HCT116 (cell line): ENCODE measurements around the gene EHF. TPM values are rescaled to one million over a fixed set of nuclear protein-coding genes. Genes with fewer than 3 reads are reported as not detected.

Source experiments
- ATAC-seq: fragments of 200-7000 bp; cut with Tn5 transposase; 2 replicates; pipeline ENCODE4 v1.9.1; 2020; ENCODE audit warnings: mild to moderate bottlenecking, moderate library complexity
- BruUV-seq: library from RNA; stranded (reverse); fragments of 400-500 nt; replicated peaks from 2 replicates; lab custom pipeline; 2021; lab: Mats Ljungman, UMichigan
- CTCF ChIA-PET: fragments of 300-600 bp; sonication (Branson Sonifier 250); formaldehyde crosslinking; loops from one replicate; lab custom pipeline; 2021; ENCODE audit warnings: antibody characterized with exemption; lab: Charles Lee
- POLR2A ChIA-PET: fragments of 300-600, 350-600 bp; sonication (Branson Sonifier 250); formaldehyde crosslinking; loops from one replicate; lab custom pipeline; 2021; ENCODE audit warnings: antibody characterized with exemption; lab: Charles Lee
- RAD21 ChIA-PET, 2 experiments: fragments of 300-600 bp; sonication (Branson Sonifier 250); formaldehyde crosslinking; loops; one replicate each; lab custom pipeline; 2023; ENCODE audit warnings: low total read pairs in 2 of 2; ENCODE audit not compliant: uncharacterized antibody in 2 of 2, unreplicated experiment in 2 of 2, low non-redundant PET in 1 of 2; lab: Charles Lee
- DNase-seq: peaks from one replicate; pipeline ENCODE4 v3.0.0-alpha.2; 2010; ENCODE audit warnings: low read depth, low spot score
- H2AFZ ChIP-seq: fragments of 200-600 bp; shearing (Covaris generic), sonication (generic); 2 replicates; pipeline ENCODE4 v1.6.1; 2017; ENCODE audit warnings: low read depth, mixed run types, mixed read lengths, antibody characterized with exemption, low read length; ENCODE audit not compliant: poor library complexity, severe bottlenecking
- H3K27ac ChIP-seq: 2 replicates; pipeline ENCODE4 v1.5.1; 2012; ENCODE audit warnings: low read depth, low read length
- H3K27me3 ChIP-seq: fragments of 200-600 bp; sonication (generic); 2 replicates; pipeline ENCODE4 v1.6.1; 2016; ENCODE audit warnings: mixed run types, low read length, mixed read lengths; ENCODE audit not compliant: insufficient read depth
- H3K36me3 ChIP-seq, 2 experiments: fragments of 200-500 bp in 1 of 2; fragments of 200-600 bp in 1 of 2; sonication (Bioruptor generic) in 1 of 2; sonication (generic) in 1 of 2; 2 replicates each; pipeline versions ENCODE4 v1.5.1 to v1.6.1; 2014 to 2016; ENCODE audit warnings: low read length in 2 of 2, inconsistent platforms in 1 of 2, mixed read lengths in 1 of 2, mixed run types in 1 of 2; ENCODE audit not compliant: insufficient read depth in 2 of 2, control insufficient read depth in 1 of 2
- H3K4me1 ChIP-seq, 2 experiments: fragments of 200-600 bp in 1 of 2; sonication (generic) in 1 of 2; 2 replicates each; pipeline versions ENCODE4 v1.5.1 to v1.6.1; 2012 to 2017; ENCODE audit warnings: low read length in 2 of 2, inconsistent platforms in 1 of 2, mild to moderate bottlenecking in 1 of 2, mixed read lengths in 1 of 2, mixed run types in 1 of 2, moderate library complexity in 1 of 2; ENCODE audit not compliant: insufficient read depth in 2 of 2, control insufficient read depth in 1 of 2
- H3K4me2 ChIP-seq: fragments of 200-600 bp; sonication (generic); 2 replicates; pipeline ENCODE4 v1.6.1; 2017; ENCODE audit warnings: mixed run types, low read length, mixed read lengths
- H3K4me3 ChIP-seq, 2 experiments: fragments of 200-600 bp in 1 of 2; sonication (generic) in 1 of 2; replicated peaks in 1 of 2; 2 replicates each; pipeline ENCODE4 v1.5.1; 2011 to 2016; ENCODE audit warnings: low read length in 2 of 2, control low read depth in 1 of 2, low read depth in 1 of 2, mild to moderate bottlenecking in 1 of 2, mixed read lengths in 1 of 2, mixed run types in 1 of 2
- H3K79me2 ChIP-seq: fragments of 200-600 bp; sonication (generic); 2 replicates; pipeline ENCODE4 v1.6.1; 2017; ENCODE audit warnings: mild to moderate bottlenecking, mixed run types, low read length, moderate library complexity, mixed read lengths; ENCODE audit not compliant: insufficient read depth
- H3K9ac ChIP-seq: fragments of 200-600 bp; sonication (generic); 2 replicates; pipeline ENCODE4 v1.6.1; 2016; ENCODE audit warnings: low read length, mixed read lengths
- H3K9me2 ChIP-seq: fragments of 200-600 bp; sonication (generic), shearing (Covaris generic); 2 replicates; pipeline ENCODE4 v1.6.1; 2017; ENCODE audit warnings: mixed run types, mild to moderate bottlenecking, moderate library complexity; ENCODE audit not compliant: insufficient read depth
- H3K9me3 ChIP-seq, 2 experiments: fragments of 200-500 bp in 1 of 2; fragments of 200-600 bp in 1 of 2; sonication (Bioruptor generic) in 1 of 2; sonication (generic) in 1 of 2; 2 replicates each; pipeline ENCODE4 v1.6.1; 2014 to 2017; ENCODE audit warnings: low read length in 2 of 2, mixed read lengths in 2 of 2, inconsistent platforms in 1 of 2, low read depth in 1 of 2, mild to moderate bottlenecking in 1 of 2, mixed run types in 1 of 2, moderate library complexity in 1 of 2; ENCODE audit not compliant: control insufficient read depth in 1 of 2, insufficient read depth in 1 of 2
- H4K20me1 ChIP-seq: fragments of 200-600 bp; sonication (generic), shearing (Covaris generic); 2 replicates; pipeline ENCODE4 v1.6.1; 2017; ENCODE audit warnings: mixed run types, mild to moderate bottlenecking, moderate library complexity; ENCODE audit not compliant: insufficient read depth
- CBX3 ChIP-seq: IDR thresholded peaks from 2 replicates; pipeline ENCODE4 v1.6.1; 2012; ENCODE audit warnings: low read depth
- CTCF ChIP-seq, 3 experiments: fragments of 200-600 bp in 1 of 3; sonication (generic) in 1 of 3; IDR thresholded peaks in 2 of 3; conservative IDR thresholded peaks in 1 of 3; 2 replicates each; pipeline ENCODE4 v1.5.1; 2012 to 2017; ENCODE audit warnings: low read depth in 2 of 3, low read length in 2 of 3, antibody characterized with exemption in 1 of 3, borderline replicate concordance in 1 of 3, control low read depth in 1 of 3, mild to moderate bottlenecking in 1 of 3, mixed read lengths in 1 of 3, mixed run types in 1 of 3, moderate library complexity in 1 of 3; ENCODE audit not compliant: insufficient read depth in 1 of 3
- EGR1 ChIP-seq: IDR thresholded peaks from 2 replicates; pipeline ENCODE4 v1.6.1; 2012; ENCODE audit warnings: low read depth
- EZH2 ChIP-seq: fragments of 200-600 bp; sonication (generic); IDR thresholded peaks from 2 replicates; pipeline ENCODE4 v1.6.1; 2017; ENCODE audit warnings: antibody characterized with exemption, mixed run types
- EZH2phosphoT487 ChIP-seq: fragments of 200-600 bp; IDR thresholded peaks from 2 replicates; pipeline ENCODE4 v1.6.1; 2018; ENCODE audit warnings: antibody characterized with exemption, borderline replicate concordance
- FOSL1 ChIP-seq: IDR thresholded peaks from 2 replicates; pipeline ENCODE4 v1.6.1; 2012; ENCODE audit warnings: low read depth
- JUND ChIP-seq: IDR thresholded peaks from 2 replicates; pipeline ENCODE4 v1.6.1; 2012
- MAX ChIP-seq: IDR thresholded peaks from 2 replicates; pipeline ENCODE4 v1.6.1; 2012
- POLR2AphosphoS5 ChIP-seq: IDR thresholded peaks from 2 replicates; pipeline ENCODE4 v1.6.1; 2011; ENCODE audit warnings: mild to moderate bottlenecking, low read depth, low read length, moderate library complexity
- RAD21 ChIP-seq: IDR thresholded peaks from 2 replicates; pipeline ENCODE4 v1.6.1; 2012; ENCODE audit warnings: low read depth, mild to moderate bottlenecking
- SP1 ChIP-seq: IDR thresholded peaks from 2 replicates; pipeline ENCODE4 v1.6.1; 2012; ENCODE audit warnings: low read depth
- SRF ChIP-seq: IDR thresholded peaks from 2 replicates; pipeline ENCODE4 v1.6.1; 2012; ENCODE audit warnings: low read depth
- TCF7L2 ChIP-seq: IDR thresholded peaks from 2 replicates; pipeline ENCODE4 v1.7.0; 2011; ENCODE audit warnings: borderline replicate concordance, inconsistent platforms; ENCODE audit not compliant: insufficient read depth, insufficient read length; ENCODE audit errors: extremely low read depth
- YY1 ChIP-seq: IDR thresholded peaks from 2 replicates; pipeline ENCODE4 v1.6.1; 2011; ENCODE audit warnings: low read length, low read depth, moderate library complexity, mild to moderate bottlenecking; ENCODE audit not compliant: insufficient replicate concordance; ENCODE audit errors: extremely low read depth
- ZNF274 ChIP-seq: fragments of 200-500 bp; sonication (Bioruptor generic); IDR thresholded peaks from 2 replicates; pipeline ENCODE4 v1.6.1; 2014; ENCODE audit warnings: mild to moderate bottlenecking, low read depth, low read length, inconsistent platforms
- intact Hi-C: fragments of 100-400 bp; cut with micrococcal nuclease; formaldehyde crosslinking; loops from 2 replicates; pipeline ENCODE4 v1.10.0; 2022
- total RNA-seq: library from RNA; stranded (reverse); gene quantifications from one replicate; pipeline ENCODE4 v1.2.1, GENCODE V29; 2021; ENCODE audit not compliant: unreplicated experiment
- TF ChIP-seq, protein P1 (sequence below): IDR thresholded peaks from 2 replicates; pipeline ENCODE4 v1.6.1; 2011; ENCODE audit warnings: mild to moderate bottlenecking, low read length, moderate library complexity; ENCODE audit not compliant: insufficient replicate concordance; ENCODE audit errors: extremely low read depth
- TF ChIP-seq, protein P2 (sequence below): IDR thresholded peaks from 2 replicates; pipeline ENCODE4 v1.6.1; 2012
- TF ChIP-seq, protein P3 (sequence below): IDR thresholded peaks from 2 replicates; pipeline ENCODE4 v1.6.1; 2012; ENCODE audit warnings: low read depth

Gene EHF
- total RNA-seq, 1 experiment from 2014 or later, result 51.5 TPM

GRCh38 chr11:34667810-34668582 is 47.1 kb downstream of the EHF start:
- H3K9ac ChIP-seq, result no peak overlapping the region
- H3K9me2 ChIP-seq, result no peaks in the 10 kb centered on the region
- no TSS peak for BruUV-seq
- H2AFZ ChIP-seq, result peak overlapping the region; percentile 39
- no peaks in the 10 kb centered on the region for H3K79me2 ChIP-seq
- DNase-seq (no peak), ATAC-seq (peak; percentile 22; the same call in 1 of the 2 replicates)
- H3K4me2 ChIP-seq, result peak overlapping the region; percentile 42
- intact Hi-C loops, result no loop called here
- H3K9me3 ChIP-seq, result no peaks in the 10 kb centered on the region
- no peak overlapping the region for H3K27ac ChIP-seq
- H3K27me3 ChIP-seq, result no peaks in the 10 kb centered on the region
- ChIA-PET POLR2A (no interaction called here), RAD21 (no interaction called here), CTCF (no interaction called here)
- H4K20me1 ChIP-seq, result no peaks in the 10 kb centered on the region
- no peak overlapping the region for H3K4me3 ChIP-seq
- peaks cover 0 to 31% of the 10 kb centered on the region in 2 experiments; a peak in 2 of 4 replicates for H3K4me1 ChIP-seq
- no peaks in the 10 kb centered on the region for H3K36me3 ChIP-seq
- no peak for TF ChIP-seq EZH2
- no peak for TF ChIP-seq EGR1
- TF ChIP-seq JUND, result peak; percentile 35; the same call in 1 of the 2 replicates
- TF ChIP-seq MAX, result no peak
- peak; percentile 14; the same call in 1 of the 2 replicates for TF ChIP-seq RAD21
- TF ChIP-seq POLR2AphosphoS5, result no peak
- TF ChIP-seq SP1, result peak; percentile 68
- TF ChIP-seq, protein P1, sequence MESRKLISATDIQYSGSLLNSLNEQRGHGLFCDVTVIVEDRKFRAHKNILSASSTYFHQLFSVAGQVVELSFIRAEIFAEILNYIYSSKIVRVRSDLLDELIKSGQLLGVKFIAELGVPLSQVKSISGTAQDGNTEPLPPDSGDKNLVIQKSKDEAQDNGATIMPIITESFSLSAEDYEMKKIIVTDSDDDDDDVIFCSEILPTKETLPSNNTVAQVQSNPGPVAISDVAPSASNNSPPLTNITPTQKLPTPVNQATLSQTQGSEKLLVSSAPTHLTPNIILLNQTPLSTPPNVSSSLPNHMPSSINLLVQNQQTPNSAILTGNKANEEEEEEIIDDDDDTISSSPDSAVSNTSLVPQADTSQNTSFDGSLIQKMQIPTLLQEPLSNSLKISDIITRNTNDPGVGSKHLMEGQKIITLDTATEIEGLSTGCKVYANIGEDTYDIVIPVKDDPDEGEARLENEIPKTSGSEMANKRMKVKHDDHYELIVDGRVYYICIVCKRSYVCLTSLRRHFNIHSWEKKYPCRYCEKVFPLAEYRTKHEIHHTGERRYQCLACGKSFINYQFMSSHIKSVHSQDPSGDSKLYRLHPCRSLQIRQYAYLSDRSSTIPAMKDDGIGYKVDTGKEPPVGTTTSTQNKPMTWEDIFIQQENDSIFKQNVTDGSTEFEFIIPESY, result no peak
- no peak for TF ChIP-seq FOSL1
- no peak for TF ChIP-seq TCF7L2
- no peak for TF ChIP-seq SRF
- no peak for TF ChIP-seq EZH2phosphoT487
- TF ChIP-seq CBX3, result 0 out of 2 replicates have a peak, but pooled peaks have one; percentile 30
- TF ChIP-seq, protein P2, sequence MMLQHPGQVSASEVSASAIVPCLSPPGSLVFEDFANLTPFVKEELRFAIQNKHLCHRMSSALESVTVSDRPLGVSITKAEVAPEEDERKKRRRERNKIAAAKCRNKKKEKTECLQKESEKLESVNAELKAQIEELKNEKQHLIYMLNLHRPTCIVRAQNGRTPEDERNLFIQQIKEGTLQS, result no peak
- TF ChIP-seq, protein P3, sequence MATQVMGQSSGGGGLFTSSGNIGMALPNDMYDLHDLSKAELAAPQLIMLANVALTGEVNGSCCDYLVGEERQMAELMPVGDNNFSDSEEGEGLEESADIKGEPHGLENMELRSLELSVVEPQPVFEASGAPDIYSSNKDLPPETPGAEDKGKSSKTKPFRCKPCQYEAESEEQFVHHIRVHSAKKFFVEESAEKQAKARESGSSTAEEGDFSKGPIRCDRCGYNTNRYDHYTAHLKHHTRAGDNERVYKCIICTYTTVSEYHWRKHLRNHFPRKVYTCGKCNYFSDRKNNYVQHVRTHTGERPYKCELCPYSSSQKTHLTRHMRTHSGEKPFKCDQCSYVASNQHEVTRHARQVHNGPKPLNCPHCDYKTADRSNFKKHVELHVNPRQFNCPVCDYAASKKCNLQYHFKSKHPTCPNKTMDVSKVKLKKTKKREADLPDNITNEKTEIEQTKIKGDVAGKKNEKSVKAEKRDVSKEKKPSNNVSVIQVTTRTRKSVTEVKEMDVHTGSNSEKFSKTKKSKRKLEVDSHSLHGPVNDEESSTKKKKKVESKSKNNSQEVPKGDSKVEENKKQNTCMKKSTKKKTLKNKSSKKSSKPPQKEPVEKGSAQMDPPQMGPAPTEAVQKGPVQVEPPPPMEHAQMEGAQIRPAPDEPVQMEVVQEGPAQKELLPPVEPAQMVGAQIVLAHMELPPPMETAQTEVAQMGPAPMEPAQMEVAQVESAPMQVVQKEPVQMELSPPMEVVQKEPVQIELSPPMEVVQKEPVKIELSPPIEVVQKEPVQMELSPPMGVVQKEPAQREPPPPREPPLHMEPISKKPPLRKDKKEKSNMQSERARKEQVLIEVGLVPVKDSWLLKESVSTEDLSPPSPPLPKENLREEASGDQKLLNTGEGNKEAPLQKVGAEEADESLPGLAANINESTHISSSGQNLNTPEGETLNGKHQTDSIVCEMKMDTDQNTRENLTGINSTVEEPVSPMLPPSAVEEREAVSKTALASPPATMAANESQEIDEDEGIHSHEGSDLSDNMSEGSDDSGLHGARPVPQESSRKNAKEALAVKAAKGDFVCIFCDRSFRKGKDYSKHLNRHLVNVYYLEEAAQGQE, result no peak
- no peak for TF ChIP-seq ZNF274
- TF ChIP-seq YY1, result no peak
- TF ChIP-seq CTCF (IDR thresholded peaks at IDR 0.05 in 2 of 3, conservative IDR thresholded peaks at IDR 0.05 in 1 of 3; ENCODE audit: borderline replicate concordance in 1 of 3, insufficient read depth in 1 of 3, low read depth in 2 of 3, low read length in 2 of 3), result no peak
